ENCODE data around the gene LRRC8C. TPM values are rescaled to one million over a fixed set of nuclear protein-coding genes. Genes with fewer than 3 reads are reported as not detected.

Gene LRRC8C
- total and polyA plus RNA-seq, 2 of the 8 experiments (the other 6 are each of a cell fraction or from before 2014, with no cell fraction given): 1.1 to 2.1 TPM

DNA sequence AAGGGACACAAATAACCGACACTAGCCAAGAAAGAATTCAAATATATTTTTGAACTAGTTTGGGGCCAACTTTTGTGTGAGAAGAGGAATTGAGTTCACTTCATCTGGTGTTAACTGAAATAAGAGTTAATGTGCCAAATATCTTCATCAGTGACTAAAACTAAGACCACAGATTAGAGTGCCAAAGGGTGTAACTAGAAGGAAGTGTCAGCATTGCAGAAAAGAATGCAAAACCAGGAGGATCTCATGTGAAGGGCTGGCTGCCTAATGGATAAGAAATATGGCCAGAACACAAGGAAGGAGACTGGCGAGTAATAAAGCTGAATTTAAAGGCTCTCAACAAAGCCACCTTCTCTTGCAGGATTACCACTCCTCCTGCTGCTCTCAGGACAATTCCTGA is 126.1 kb downstream of the LRRC8C start:
- no peak overlapping the region for H3K4ac ChIP-seq (replicated peaks; ENCODE audit: insufficient read length, low read depth, low read length)
- no peak overlapping the region for H2BK20ac ChIP-seq (ENCODE audit: low read length)
- no peak for FAIRE-seq
- no peak overlapping the region for H3K23ac ChIP-seq (ENCODE audit: insufficient read length)
- no peak overlapping the region for H4K8ac ChIP-seq (ENCODE audit: extremely low read depth, insufficient read depth, low read length)
- H3K9ac ChIP-seq (replicated peaks in 1 of 4; ENCODE audit: extremely low read depth in 1 of 4, low read depth in 3 of 4, low read length in 3 of 4): no peak overlapping the region
- peaks cover 0 to 17% (median 15%) of the 10 kb centered on the region in 4 experiments; a peak in 6 of 7 replicates for H3K27me3 ChIP-seq (replicated peaks in 1 of 4; ENCODE audit: control insufficient read depth in 3 of 4, extremely low read depth in 1 of 4, insufficient read depth in 3 of 4, low read length in 3 of 4)
- H3K4me1 ChIP-seq (replicated peaks in 1 of 4; ENCODE audit: control insufficient read depth in 3 of 4, insufficient read depth in 4 of 4, low read length in 3 of 4): peaks cover 0 to 4% (median 3%) of the 10 kb centered on the region in 4 experiments; a peak in 3 of 7 replicates
- no peaks in the 10 kb centered on the region for H3K79me1 ChIP-seq (ENCODE audit: low read depth, low read length)
- no peak overlapping the region for H3K4me3 ChIP-seq (ENCODE audit: extremely low read depth in 1 of 4, insufficient read depth in 2 of 4, low read depth in 3 of 4, low read length in 4 of 4)
- H4K20me1 ChIP-seq (replicated peaks in 1 of 2; ENCODE audit: control insufficient read depth in 1 of 2, insufficient read depth in 2 of 2, low read length in 2 of 2): peaks cover 0 to 2% of the 10 kb centered on the region in 2 experiments
- no peak overlapping the region for H3K4me2 ChIP-seq (ENCODE audit: insufficient read depth in 1 of 2, low read depth in 2 of 2, low read length in 2 of 2)
- H2BK15ac ChIP-seq (ENCODE audit: low read length): no peak overlapping the region
- H2AK5ac ChIP-seq (ENCODE audit: low read depth, low read length): no peak overlapping the region
- no peak overlapping the region for H3K18ac ChIP-seq (ENCODE audit: extremely low read depth, low read length)
- no peak overlapping the region for H2BK120ac ChIP-seq (replicated peaks; ENCODE audit: low read depth, low read length)
- peaks cover 4% of the 10 kb centered on the region; the same call in 1 of the 2 replicates for H3K23me2 ChIP-seq (ENCODE audit: low read depth, low read length)
- no peak overlapping the region for H2BK12ac ChIP-seq (ENCODE audit: low read depth, low read length)
- no peak overlapping the region for H3K56ac ChIP-seq (replicated peaks; ENCODE audit: insufficient read length, low read depth, low read length)
- ChIA-PET POLR2A (ENCODE audit: partially characterized antibody) (no interaction called here), CTCF (ENCODE audit: partially characterized antibody) (interaction anchor here (0.6 to 1.4 kb wide), 3 partner anchors 42 to 141 kb away, joined by 3 to 4 read pairs (median 3); no protein-coding TSS in a partner anchor)
- H3K36me3 ChIP-seq (ENCODE audit: control insufficient read depth in 2 of 4, insufficient read depth in 4 of 4, low read length in 3 of 4): no peaks in the 10 kb centered on the region
- H3K14ac ChIP-seq (ENCODE audit: insufficient read length): no peak overlapping the region
- H3K79me2 ChIP-seq (ENCODE audit: control insufficient read depth in 1 of 2, insufficient read depth in 2 of 2, low read length in 2 of 2): no peaks in the 10 kb centered on the region
- H4K5ac ChIP-seq (ENCODE audit: insufficient read length, low read depth, low read length): no peak overlapping the region
- no peak overlapping the region for H4K91ac ChIP-seq (replicated peaks; ENCODE audit: insufficient read length, low read length)
- no peak overlapping the region for H3K27ac ChIP-seq (ENCODE audit: low read depth, low read length)
- WGBS, 2 experiments (ENCODE audit: extremely low coverage in 1 of 2, insufficient coverage in 1 of 2, insufficient read length in 1 of 2, insufficient replicate concordance in 2 of 2, low coverage in 1 of 2, low lambda C conversion rate in 2 of 2, missing lambda C conversion rate in 1 of 2): 88% methylated on average over 2 of the region's 2 CpGs; no CpG with 5 or more reads in 1 of the 2 experiments
- no peak overlapping the region for H2BK5ac ChIP-seq (ENCODE audit: low read depth, low read length)
- no peak overlapping the region for H2AFZ ChIP-seq (ENCODE audit: low read length)
- DNase-seq (ENCODE audit: low read depth in 1 of 2, low spot score in 2 of 2): no peak
- H3K9me3 ChIP-seq (ENCODE audit: insufficient read depth in 2 of 2, low read depth in 1 of 2, low read length in 1 of 2): no peaks in the 10 kb centered on the region
- TF ChIP-seq RBBP5 (IDR thresholded peaks at IDR 0.05; ENCODE audit: borderline replicate concordance, low read depth, low read length) (no peak), GTF2F1 (IDR thresholded peaks at IDR 0.05; ENCODE audit: borderline replicate concordance, low read depth, low read length) (no peak), ASH2L (IDR thresholded peaks at IDR 0.05; ENCODE audit: low read length) (no peak), CEBPB (IDR thresholded peaks at IDR 0.05; ENCODE audit: low read depth, low read length) (no peak), BACH1 (IDR thresholded peaks at IDR 0.05; ENCODE audit: low read length) (no peak), CREB1 (IDR thresholded peaks at IDR 0.05) (no peak), JUN (IDR thresholded peaks at IDR 0.05; ENCODE audit: low read depth, low read length) (no peak), HDAC6 (IDR thresholded peaks at IDR 0.05; ENCODE audit: low read depth, low read length) (no peak), SAP30 (IDR thresholded peaks at IDR 0.05; ENCODE audit: insufficient read depth, insufficient replicate concordance, low read length) (no peak), CBX8 (IDR thresholded peaks at IDR 0.05; ENCODE audit: borderline replicate concordance, low read depth, low read length) (no peak), SUZ12 (IDR thresholded peaks at IDR 0.05; ENCODE audit: low read length) (no peak), JUND (IDR thresholded peaks at IDR 0.05; ENCODE audit: low read length) (no peak), NANOG (IDR thresholded peaks at IDR 0.05; ENCODE audit: insufficient read depth, low read depth, low read length, poor library complexity, severe bottlenecking) (no peak)
- TF ChIP-seq, protein P1, sequence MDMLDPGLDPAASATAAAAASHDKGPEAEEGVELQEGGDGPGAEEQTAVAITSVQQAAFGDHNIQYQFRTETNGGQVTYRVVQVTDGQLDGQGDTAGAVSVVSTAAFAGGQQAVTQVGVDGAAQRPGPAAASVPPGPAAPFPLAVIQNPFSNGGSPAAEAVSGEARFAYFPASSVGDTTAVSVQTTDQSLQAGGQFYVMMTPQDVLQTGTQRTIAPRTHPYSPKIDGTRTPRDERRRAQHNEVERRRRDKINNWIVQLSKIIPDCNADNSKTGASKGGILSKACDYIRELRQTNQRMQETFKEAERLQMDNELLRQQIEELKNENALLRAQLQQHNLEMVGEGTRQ (IDR thresholded peaks at IDR 0.05; ENCODE audit: low read length): no peak

Data from H1 (cell line).